PFSK-1 (cell line): ENCODE data around the gene LRTM1.

Experiments used
- FOXP2 ChIP-seq: optimal IDR thresholded peaks from 2 replicates; pipeline ENCODE3; 2011; ENCODE audit warnings: borderline replicate concordance, control low read depth, inconsistent platforms; ENCODE audit not compliant: insufficient read depth; ENCODE audit errors: extremely low read length, extremely low read depth
- POLR2AphosphoS5 ChIP-seq: IDR thresholded peaks from 2 replicates; pipeline ENCODE4 v1.6.1; 2012; ENCODE audit warnings: low read depth, mild to moderate bottlenecking, control low read depth, low read length, moderate library complexity
- SIN3A ChIP-seq: IDR thresholded peaks from 2 replicates; pipeline ENCODE4 v1.6.1; 2012; ENCODE audit warnings: mild to moderate bottlenecking, low read length, moderate library complexity, borderline replicate concordance; ENCODE audit not compliant: insufficient read depth
- TAF1 ChIP-seq: IDR thresholded peaks from 2 replicates; pipeline ENCODE4 v1.6.1; 2012; ENCODE audit warnings: low read length, control low read depth, borderline replicate concordance; ENCODE audit not compliant: insufficient read depth
- TF ChIP-seq, protein P1 (sequence below), 2 experiments: IDR thresholded peaks; 2 replicates each; pipeline versions ENCODE4 v1.6.1 to v1.8.0; 2011 to 2012; ENCODE audit warnings: low read depth in 2 of 2, low read length in 2 of 2, control low read depth in 1 of 2, inconsistent platforms in 1 of 2, mild to moderate bottlenecking in 1 of 2, moderate library complexity in 1 of 2; ENCODE audit not compliant: insufficient read depth in 1 of 2

Gene LRTM1

DNA sequence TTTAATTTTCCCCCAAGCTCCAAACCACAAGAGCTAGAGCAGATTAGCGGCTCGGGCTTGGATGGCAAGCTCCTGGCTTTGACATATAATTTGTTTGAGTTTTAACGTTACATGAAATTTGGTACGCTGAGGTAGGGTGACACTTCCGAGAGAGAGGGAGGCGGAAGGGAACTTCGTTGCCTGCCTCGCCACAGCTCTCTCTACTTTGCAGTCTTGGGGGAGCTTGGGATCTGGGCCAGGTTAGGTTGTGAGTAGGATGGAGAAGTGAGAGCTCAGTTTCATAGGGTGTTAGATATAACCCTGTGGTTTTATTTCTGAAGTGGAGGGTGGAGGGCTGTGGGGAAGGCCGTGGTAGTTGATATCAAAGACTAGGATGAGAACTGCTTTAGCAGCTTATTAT lies 39.7 kb downstream of the LRTM1 start:
- TF ChIP-seq, protein P1, sequence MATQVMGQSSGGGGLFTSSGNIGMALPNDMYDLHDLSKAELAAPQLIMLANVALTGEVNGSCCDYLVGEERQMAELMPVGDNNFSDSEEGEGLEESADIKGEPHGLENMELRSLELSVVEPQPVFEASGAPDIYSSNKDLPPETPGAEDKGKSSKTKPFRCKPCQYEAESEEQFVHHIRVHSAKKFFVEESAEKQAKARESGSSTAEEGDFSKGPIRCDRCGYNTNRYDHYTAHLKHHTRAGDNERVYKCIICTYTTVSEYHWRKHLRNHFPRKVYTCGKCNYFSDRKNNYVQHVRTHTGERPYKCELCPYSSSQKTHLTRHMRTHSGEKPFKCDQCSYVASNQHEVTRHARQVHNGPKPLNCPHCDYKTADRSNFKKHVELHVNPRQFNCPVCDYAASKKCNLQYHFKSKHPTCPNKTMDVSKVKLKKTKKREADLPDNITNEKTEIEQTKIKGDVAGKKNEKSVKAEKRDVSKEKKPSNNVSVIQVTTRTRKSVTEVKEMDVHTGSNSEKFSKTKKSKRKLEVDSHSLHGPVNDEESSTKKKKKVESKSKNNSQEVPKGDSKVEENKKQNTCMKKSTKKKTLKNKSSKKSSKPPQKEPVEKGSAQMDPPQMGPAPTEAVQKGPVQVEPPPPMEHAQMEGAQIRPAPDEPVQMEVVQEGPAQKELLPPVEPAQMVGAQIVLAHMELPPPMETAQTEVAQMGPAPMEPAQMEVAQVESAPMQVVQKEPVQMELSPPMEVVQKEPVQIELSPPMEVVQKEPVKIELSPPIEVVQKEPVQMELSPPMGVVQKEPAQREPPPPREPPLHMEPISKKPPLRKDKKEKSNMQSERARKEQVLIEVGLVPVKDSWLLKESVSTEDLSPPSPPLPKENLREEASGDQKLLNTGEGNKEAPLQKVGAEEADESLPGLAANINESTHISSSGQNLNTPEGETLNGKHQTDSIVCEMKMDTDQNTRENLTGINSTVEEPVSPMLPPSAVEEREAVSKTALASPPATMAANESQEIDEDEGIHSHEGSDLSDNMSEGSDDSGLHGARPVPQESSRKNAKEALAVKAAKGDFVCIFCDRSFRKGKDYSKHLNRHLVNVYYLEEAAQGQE (IDR thresholded peaks at IDR 0.05; ENCODE audit: insufficient read depth in 1 of 2, low read depth in 2 of 2, low read length in 2 of 2): no peak
- no peak for TF ChIP-seq TAF1
- no peak for TF ChIP-seq SIN3A
- TF ChIP-seq POLR2AphosphoS5: no peak
- TF ChIP-seq FOXP2: no peak

- TF ChIP-seq SIN3A (no peak), TAF1 (no peak), FOXP2 (no peak)
Measured at GRCh38 chr3:54882129-54882833, 45.6 kb downstream of the LRTM1 start.

GRCh38 chr3:54878145-54878544 lies 49.7 kb downstream of the LRTM1 start:
- TF ChIP-seq TAF1: no peak
- no peak for TF ChIP-seq SIN3A
- no peak for TF ChIP-seq POLR2AphosphoS5
- no peak for TF ChIP-seq FOXP2
- TF ChIP-seq, protein P1 (IDR thresholded peaks at IDR 0.05; ENCODE audit: insufficient read depth in 1 of 2, low read depth in 2 of 2, low read length in 2 of 2): no peak

- TF ChIP-seq, protein P1 (IDR thresholded peaks at IDR 0.05; ENCODE audit: insufficient read depth in 1 of 2, low read depth in 2 of 2, low read length in 2 of 2): no peak
- TF ChIP-seq SIN3A: no peak
- no peak for TF ChIP-seq TAF1
- no peak for TF ChIP-seq POLR2AphosphoS5
- TF ChIP-seq FOXP2: no peak
Measured at GRCh38 chr3:54877730-54878129, 50.1 kb downstream of the LRTM1 start.

DNA sequence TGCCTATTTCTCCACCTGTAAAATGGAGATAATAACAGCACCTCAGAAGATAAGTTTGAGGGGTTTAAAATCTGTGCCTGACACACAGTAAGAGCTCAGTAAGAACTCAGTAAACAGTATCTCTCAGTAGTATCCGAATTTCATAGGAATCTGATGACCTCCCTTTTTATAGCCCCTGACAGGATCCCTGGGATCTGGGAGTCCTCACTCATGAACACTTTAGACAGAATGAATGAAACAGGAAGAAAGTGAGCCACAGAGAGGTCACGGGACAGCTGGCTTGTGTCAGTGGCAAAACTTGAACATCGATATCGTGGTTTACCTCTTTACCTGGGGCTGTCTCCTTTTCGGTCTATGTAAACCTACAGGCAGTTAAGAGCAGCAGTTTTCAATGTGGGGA lies 51.2 kb downstream of the LRTM1 start:
- TF ChIP-seq SIN3A (no peak), TAF1 (no peak), FOXP2 (no peak), POLR2AphosphoS5 (no peak)
- TF ChIP-seq, protein P1 (IDR thresholded peaks at IDR 0.05; ENCODE audit: insufficient read depth in 1 of 2, low read depth in 2 of 2, low read length in 2 of 2): no peak
